Measurements from ENCODE around the gene PIP5K1C. TPM values are rescaled to one million over a fixed set of nuclear protein-coding genes. Genes with fewer than 3 reads are reported as not detected.

Gene PIP5K1C
- total and polyA plus RNA-seq, 10 of the 15 experiments (the other 5 are each of a cell fraction or from before 2014, with no cell fraction given) = 0.39 to 19.6 (median 5.3) TPM

GRCh38 chr19:3608750-3609322 is 91.4 kb downstream of the PIP5K1C start:
- RAD21 ChIA-PET (ENCODE audit: unreplicated experiment) = interaction anchor here (0.5 to 0.6 kb wide), 2 partner anchors 52 to 144 kb away, joined by 3 read pairs; no protein-coding TSS in a partner anchor
- Histone ChIP-seq H4K20me1 (ENCODE audit: control insufficient read depth, insufficient read depth) (no peaks in the 10 kb centered on the region), H3K4me1 (ENCODE audit: control insufficient read depth, insufficient read depth, low read length) (peaks cover 12% of the 10 kb centered on the region), H3K27me3 (replicated peaks in 1 of 2; ENCODE audit: control insufficient read depth in 2 of 2, insufficient read depth in 2 of 2, low read length in 1 of 2) (no peaks in the 10 kb centered on the region), H2AFZ (ENCODE audit: control insufficient read depth, low read depth, low read length) (no peak overlapping the region), H3K27ac (ENCODE audit: control insufficient read depth, insufficient read depth) (no peak overlapping the region), H3K9ac (ENCODE audit: control insufficient read depth, insufficient read depth, low read length) (no peak overlapping the region), H3K4me3 (no peak overlapping the region), H3K79me2 (ENCODE audit: control insufficient read depth, insufficient read depth, low read length) (no peaks in the 10 kb centered on the region), H3K9me3 (replicated peaks; ENCODE audit: control insufficient read depth, insufficient read depth, low read length) (no peaks in the 10 kb centered on the region), H3K36me3 (ENCODE audit: control insufficient read depth in 2 of 2, insufficient read depth in 2 of 2, low read length in 1 of 2) (peaks cover 0 to 8% of the 10 kb centered on the region in 2 experiments; a peak in 3 of 4 replicates), H3K4me2 (ENCODE audit: control insufficient read depth, insufficient read depth) (no peak overlapping the region)
- FAIRE-seq (no peak), ATAC-seq (no peak), DNase-seq (ENCODE audit: low read depth, low spot score) (no peak)
- 13% methylated on average over 15 of the region's 21 CpGs for WGBS (ENCODE audit: insufficient coverage, insufficient replicate concordance, low lambda C conversion rate, missing lambda C conversion rate)
- in situ Hi-C loops (cut with MboI) (no loop called here), intact Hi-C loops (cut with micrococcal nuclease; ENCODE audit: unreplicated experiment) (loop anchor here (5.0 kb wide), 1 partner anchor 37 kb away; the partner anchor contains the start of gene HMG20B)
- POLR2A ChIA-PET = interaction anchor here (1.1 kb wide), 1 partner anchor 18 kb away, joined by 3 read pairs; no protein-coding TSS in a partner anchor
- CTCF ChIA-PET = interaction anchor here (1.4 to 2.4 kb wide), 2 partner anchors 23 to 63 kb away, joined by 4 to 8 read pairs; partner anchors contain the start of gene GIPC3
- SMC1A ChIA-PET (ENCODE audit: uncharacterized antibody, unreplicated experiment) = interaction anchor here (1.2 kb wide), 1 partner anchor 17 kb away, joined by 3 read pairs; no protein-coding TSS in a partner anchor
- BruUV-seq (replicated peaks) = no TSS peak
- TF ChIP-seq POLR2A (IDR thresholded peaks at IDR 0.05; ENCODE audit: low read depth, low read length) = no peak
- no peak for TF ChIP-seq RELB (IDR thresholded peaks at IDR 0.05; ENCODE audit: low read depth)
- TF ChIP-seq IKZF2 (IDR thresholded peaks at IDR 0.05) = no peak
- TF ChIP-seq TAF1 (IDR thresholded peaks at IDR 0.05; ENCODE audit: borderline replicate concordance, low read depth, low read length) = no peak
- no peak for TF ChIP-seq RB1 (IDR thresholded peaks at IDR 0.05; ENCODE audit: borderline replicate concordance)
- TF ChIP-seq FOS (IDR thresholded peaks at IDR 0.05; ENCODE audit: borderline replicate concordance, extremely low read depth, insufficient read length) = no peak
- TF ChIP-seq JUNB (IDR thresholded peaks at IDR 0.05) = no peak
- no peak for TF ChIP-seq RUNX3 (IDR thresholded peaks at IDR 0.05; ENCODE audit: low read length)
- TF ChIP-seq SMARCA5 (IDR thresholded peaks at IDR 0.05) = no peak
- no peak for TF ChIP-seq ZBTB4 (CRISPR knock-in tag; IDR thresholded peaks at IDR 0.05)
- no peak for TF ChIP-seq NBN (IDR thresholded peaks at IDR 0.05)
- TF ChIP-seq HCFC1 (IDR thresholded peaks at IDR 0.05; ENCODE audit: low read length) = no peak
- no peak for TF ChIP-seq ZBTB33 (IDR thresholded peaks at IDR 0.05)
- no peak for TF ChIP-seq CBX5 (IDR thresholded peaks at IDR 0.05; ENCODE audit: low read depth)
- no peak for TF ChIP-seq ATF2 (IDR thresholded peaks at IDR 0.05; ENCODE audit: low read length)
- TF ChIP-seq WRNIP1 (IDR thresholded peaks at IDR 0.05; ENCODE audit: borderline replicate concordance, low read depth, low read length) = no peak
- no peak for TF ChIP-seq TCF7 (IDR thresholded peaks at IDR 0.05; ENCODE audit: borderline replicate concordance)
- TF ChIP-seq MAX (IDR thresholded peaks at IDR 0.05; ENCODE audit: low read depth, low read length) = no peak
